HG03571 (cell line): Measurements from ENCODE around the gene STXBP5L.
"Not testable (repeated sequence)": the region's sequence is repeated elsewhere in the genome, so short reads cannot be mapped to it uniquely, and the experiment has no call there.

Experiments used
- ATAC-seq: cut with Tn5 transposase; IDR thresholded peaks from one replicate; pipeline ENCODE4 v1.9.1; 2021; ENCODE audit not compliant: unreplicated experiment

Gene STXBP5L

GRCh38 chr3:121418182-121418581 is 510.2 kb downstream of the STXBP5L start:
- ATAC-seq: no peak

GRCh38 chr3:121424549-121424948 is 516.5 kb downstream of the STXBP5L start:
- no peak for ATAC-seq

GRCh38 chr3:121430664-121431215 is 522.7 kb downstream of the STXBP5L start:
- ATAC-seq: no peak

- peak; percentile 84 for ATAC-seq
Measured at GRCh38 chr3:121431726-121432517, 523.9 kb downstream of the STXBP5L start.

GRCh38 chr3:121436074-121436473 is 528.1 kb downstream of the STXBP5L start:
- ATAC-seq: no peak

- no peak for ATAC-seq
Measured at GRCh38 chr3:121436641-121437040, 528.6 kb downstream of the STXBP5L start.

GRCh38 chr3:121443456-121443855 is 535.5 kb downstream of the STXBP5L start:
- no peak for ATAC-seq

- not testable (repeated sequence) for ATAC-seq
Measured at GRCh38 chr3:121451752-121452151, 543.7 kb downstream of the STXBP5L start.

- ATAC-seq: no peak
Measured at GRCh38 chr3:121462565-121462964, 554.6 kb downstream of the STXBP5L start.

- no peak for ATAC-seq
Measured at GRCh38 chr3:121463745-121464144, 555.7 kb downstream of the STXBP5L start.

GRCh38 chr3:121467085-121467484 is 559.1 kb downstream of the STXBP5L start:
- ATAC-seq: no peak

GRCh38 chr3:121473001-121473400 is 565.0 kb downstream of the STXBP5L start:
- ATAC-seq: no peak
